ENCODE results near the gene RAF1.
"Not testable (repeated sequence)": the region's sequence is repeated elsewhere in the genome, so short reads cannot be mapped to it uniquely, and the experiment has no call there.

The RAF1 gene

DNA sequence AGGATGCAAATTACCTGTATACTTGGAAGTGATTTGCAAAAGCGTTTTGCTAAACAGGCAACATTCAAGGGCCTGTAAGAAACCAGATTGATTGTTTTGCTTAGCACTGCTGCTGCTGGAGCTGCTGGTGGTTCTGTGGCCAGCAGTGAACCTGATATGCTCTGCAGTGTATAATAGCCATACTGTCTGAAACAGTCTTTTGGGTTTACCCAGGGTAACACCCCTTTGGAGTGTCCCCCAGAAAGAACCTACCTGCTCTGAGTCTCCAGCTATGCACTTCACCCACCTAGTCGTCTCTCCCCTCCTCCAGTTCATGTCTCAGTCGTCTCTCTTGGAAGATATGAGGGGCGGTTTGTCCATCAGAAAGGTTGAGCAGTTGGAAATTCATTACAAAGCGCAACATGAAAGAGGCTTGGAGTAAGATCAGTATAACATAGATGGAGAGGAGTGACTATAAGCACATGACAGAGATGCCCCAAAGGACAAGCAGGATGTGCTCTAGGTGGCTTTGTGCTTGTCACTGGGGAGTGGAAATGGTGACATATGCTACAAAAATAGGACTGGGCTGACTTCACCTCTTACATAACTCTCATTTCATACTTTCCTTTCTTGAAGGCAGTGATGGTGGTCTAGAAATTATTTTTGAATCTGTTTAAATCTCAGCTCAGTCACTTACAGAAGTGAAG is 103.3 kb downstream of the RAF1 start:
- no peak for DNase-seq (ENCODE audit: low read depth in 2 of 2, low spot score in 1 of 2)

DNA sequence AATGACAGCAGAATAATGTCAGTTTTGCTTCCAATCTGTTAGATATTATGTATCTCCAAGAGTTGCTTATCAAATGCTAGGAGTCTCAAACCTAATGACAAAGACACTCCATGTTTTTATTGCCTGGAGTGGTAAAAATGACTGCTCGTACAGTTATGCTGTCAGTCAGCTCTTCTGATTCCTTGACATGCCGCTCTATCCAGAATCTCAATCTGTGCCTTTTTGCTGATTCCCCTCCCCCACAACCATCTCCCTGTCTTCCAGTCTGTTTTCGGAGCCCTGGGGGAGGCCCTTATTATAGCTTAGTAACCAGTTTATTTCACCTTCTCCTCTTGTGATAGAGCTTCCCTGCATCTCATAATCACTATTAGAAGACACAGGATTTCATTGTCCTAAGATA is 104.4 kb downstream of the RAF1 start:
- DNase-seq (ENCODE audit: low read depth in 2 of 2, low spot score in 1 of 2), result no peak

DNA sequence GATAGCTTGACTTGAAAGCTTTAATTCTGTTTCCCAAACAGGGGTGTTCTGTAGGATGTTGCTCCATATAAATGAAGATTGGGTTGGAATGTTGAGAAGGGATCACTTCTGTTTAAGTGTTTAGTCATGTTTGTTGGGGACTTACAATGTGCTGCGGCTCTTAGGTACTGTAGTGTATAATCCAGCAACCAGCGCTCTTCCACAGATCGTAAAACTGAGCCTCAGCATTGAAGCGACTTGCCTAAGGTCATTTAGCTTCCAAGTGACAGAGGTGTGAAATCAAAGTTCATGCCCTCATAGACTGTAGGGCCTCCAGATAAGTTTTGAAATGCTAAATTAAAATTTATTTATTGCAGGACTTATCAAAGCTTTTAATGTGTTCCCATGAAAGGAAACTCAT is 105.2 kb downstream of the RAF1 start:
- no peak for DNase-seq (ENCODE audit: low read depth in 2 of 2, low spot score in 1 of 2)

DNA sequence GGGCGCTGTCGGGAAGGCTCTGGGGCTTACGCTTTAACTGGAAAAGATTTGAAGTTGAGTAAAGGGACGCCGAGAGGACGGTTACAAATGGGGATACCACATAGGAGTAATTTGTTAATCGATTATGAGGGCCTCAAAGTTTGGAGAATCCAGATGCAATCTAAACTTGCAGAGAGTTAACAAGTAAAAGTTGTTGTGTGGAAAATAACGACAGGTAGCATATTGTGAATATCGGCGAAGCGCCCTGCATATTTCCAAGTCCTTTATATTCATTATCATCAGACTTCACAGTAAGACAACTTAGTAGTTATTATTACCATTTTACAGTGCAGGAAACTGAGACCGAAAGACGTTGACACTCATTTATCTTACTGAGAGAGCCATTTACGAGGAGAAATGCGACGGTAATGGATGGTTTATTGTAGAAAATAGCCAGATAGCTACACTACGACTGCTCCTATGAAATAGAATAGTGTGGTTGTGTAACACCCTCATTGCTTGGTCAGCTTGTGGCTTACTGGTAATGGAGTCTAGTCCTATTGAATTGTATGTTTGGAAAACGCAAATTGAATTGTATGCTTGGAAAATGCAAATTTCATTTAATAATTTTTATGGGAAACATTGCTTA is 106.3 kb downstream of the RAF1 start:
- DNase-seq (ENCODE audit: low read depth in 2 of 2, low spot score in 1 of 2), result no peak

DNA sequence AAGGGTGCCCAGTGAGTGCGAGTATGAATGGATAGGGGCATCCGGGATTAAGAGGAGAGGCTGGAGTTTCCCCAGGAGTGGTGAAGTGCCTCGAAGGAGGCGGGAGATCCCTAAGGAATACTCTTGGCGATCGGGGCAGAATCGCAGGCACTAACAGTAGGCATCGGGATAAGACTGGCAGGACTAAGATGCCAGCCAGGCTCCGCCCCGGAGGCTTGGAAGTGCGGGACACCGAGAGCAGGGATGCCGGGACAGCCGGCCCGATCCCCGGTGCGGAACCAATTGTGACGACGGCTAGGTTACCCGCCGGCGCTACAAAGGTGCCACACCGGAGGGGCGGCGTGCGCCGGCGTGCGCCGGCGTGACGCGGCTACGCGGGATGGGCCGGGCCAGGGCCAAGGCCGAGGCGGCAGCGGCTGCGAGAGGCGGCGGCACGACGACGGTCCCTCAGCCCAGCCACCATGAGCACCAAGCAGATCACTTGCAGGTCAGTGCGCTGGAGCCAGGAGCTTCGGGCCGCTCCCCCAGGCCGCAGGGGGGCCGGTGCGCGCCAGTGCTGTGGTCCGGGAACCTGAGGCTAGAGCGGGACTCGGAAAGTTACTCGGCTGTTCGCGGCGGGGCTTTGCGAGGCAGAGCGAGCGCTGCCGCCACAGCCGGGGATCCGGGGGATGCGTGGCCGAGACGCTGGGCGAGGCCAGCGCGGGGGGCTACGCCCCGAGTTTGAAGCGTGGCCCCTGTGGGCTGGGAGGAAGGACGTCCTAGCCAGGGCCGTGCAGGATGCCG is 107.0 kb downstream of the RAF1 start, which contains the start of gene MKRN2:
Gene MKRN2 (plus strand): TSS at position 398 of the 783 bp plus-strand sequence. CDS start 64 bp downstream, at position 462.
- DNase-seq (ENCODE audit: low read depth in 2 of 2, low spot score in 1 of 2), result peak; percentile 71 to 72

DNA sequence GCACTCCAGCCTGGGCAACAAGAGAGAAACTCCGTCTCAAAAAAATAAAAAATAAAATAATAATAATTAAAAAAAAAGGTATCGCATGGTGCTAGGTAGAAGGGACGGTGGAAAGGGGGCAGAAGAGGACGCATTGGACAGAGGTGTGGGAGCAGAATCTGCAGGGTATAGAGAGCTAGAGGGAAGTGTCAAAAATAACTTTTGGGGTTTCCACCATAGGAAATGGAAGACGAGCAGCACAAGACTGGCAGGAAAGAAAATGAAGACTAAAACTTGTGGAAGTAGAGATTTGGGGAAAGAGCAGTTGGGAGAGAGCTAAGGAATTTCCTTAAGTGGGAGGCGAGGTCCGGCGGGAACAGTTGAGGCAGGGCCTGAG is 107.6 kb downstream of the RAF1 start:
- no peak for DNase-seq (ENCODE audit: low read depth in 2 of 2, low spot score in 1 of 2)

DNA sequence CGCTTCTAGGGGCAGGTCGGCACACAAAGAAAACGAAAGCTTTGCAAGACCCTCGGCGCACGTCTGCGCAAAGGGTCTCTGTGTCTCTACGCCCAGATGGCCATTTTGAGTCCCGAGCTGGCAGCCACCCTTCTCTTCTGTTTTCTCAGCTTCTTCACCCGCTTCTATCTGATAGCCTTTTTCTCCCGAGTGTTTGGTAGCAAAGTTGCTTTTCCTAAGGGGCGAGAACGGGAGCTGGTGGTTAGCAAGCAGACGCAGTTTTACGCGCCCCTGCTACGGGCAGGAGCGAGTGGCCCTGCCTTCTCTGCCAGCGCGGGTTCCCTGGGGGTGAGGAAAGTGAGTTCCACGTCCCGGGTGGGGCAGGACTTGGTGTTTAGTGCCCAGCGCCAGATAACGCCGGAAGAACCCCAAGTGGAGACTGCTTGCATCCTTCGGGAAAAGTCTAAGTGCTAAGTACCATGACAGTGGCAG is 110.0 kb downstream of the RAF1 start:
- DNase-seq (ENCODE audit: low read depth in 2 of 2, low spot score in 1 of 2), result no peak

DNA sequence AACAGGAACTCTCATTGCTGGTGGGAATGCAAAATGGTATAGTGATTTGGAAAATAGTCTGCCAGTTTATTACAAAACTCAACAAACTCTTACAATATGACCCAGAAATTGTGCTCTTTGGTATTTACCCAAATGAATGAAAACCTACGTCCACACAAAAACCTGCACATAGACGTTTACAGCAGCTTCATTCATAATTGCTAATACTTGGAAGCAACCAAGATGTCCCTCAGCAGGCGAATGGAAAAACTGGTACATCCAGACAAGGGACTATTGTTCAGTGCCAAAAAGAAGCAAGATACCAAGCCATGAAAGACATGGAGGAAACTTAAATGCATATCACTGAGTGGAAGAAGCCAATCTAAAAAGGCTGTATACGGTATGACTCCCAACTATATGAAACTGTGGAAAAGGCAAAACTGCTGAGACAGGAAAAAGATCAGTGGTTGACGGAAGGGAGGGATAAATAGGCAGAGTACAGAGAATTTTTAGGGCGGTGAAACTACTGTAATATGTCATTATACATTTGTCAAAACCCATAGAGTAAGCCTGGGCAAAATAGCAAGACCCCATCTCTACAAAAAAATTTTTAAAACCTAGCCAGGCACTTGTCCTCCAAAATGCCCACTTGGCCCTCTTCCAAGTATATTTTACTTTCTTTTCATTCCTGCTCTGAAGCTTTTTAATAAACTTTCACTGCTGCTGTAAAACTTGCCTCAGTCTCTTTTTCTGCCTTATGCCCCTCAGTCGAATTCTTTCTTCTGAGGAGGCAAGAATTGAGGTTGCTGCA is 113.8 kb downstream of the RAF1 start:
- DNase-seq (ENCODE audit: low read depth in 2 of 2, low spot score in 1 of 2), result no peak

DNA sequence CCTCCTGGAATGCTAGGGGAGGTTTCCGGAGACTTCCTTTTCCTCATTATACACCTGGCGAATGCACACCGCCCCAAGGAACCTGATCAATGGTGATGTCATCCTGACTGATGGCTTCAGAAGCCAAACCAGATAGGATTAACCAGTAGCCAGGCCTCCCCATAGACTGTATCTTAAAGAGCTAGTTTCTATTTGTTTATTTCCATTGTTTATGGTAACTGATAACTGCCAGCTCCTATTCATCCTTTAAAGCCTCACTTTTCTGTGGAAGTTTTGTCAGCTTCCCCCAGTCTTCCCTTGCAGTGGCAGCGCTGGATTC is 118.5 kb downstream of the RAF1 start, which contains the start of gene MKRN2OS:
Gene MKRN2OS (minus strand): TSS at position 27 of the 319 bp plus-strand sequence. CDS start 35 bp downstream, outside the sequence.
- DNase-seq (ENCODE audit: low read depth in 2 of 2, low spot score in 1 of 2), result no peak

DNA sequence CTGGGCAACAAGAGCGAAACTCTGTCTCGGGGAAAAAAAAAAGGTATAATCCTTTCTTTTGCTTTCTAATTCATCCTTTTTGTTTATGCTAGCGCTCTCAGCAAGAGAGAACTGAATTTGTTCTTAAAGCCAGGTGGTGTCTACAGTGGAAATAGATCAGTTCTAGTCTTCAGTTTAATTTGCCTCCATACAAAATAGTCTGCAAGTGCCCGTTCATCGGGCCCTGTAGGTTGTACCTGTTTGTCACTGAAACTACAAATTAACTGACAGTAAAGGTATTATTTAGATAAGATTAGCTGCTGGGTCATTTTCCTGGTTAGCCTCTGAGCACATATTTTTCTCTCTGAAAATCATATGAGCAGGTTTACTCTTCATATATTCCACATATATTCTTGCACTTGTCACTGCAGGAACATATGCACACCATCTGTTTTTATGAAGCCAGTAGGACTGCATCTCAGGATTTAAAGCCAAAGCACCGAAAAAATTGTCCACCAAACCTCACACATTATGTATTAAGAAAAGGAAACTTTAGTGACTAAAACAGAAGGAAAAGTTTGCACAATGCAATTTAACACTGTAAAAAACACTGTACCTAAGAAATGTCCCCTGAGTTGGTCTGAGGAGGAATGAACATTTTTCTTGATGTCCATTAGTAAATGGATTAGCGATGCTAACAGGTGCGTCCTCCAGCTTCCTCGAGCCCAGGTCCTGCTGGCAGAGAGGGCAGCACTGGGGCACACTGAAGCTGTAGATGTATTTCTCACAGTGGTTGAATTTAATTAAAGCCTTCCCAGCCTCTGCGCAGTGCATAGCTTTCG is 119.1 kb downstream of the RAF1 start:
- DNase-seq (ENCODE audit: low read depth in 2 of 2, low spot score in 1 of 2), result no peak

DNA sequence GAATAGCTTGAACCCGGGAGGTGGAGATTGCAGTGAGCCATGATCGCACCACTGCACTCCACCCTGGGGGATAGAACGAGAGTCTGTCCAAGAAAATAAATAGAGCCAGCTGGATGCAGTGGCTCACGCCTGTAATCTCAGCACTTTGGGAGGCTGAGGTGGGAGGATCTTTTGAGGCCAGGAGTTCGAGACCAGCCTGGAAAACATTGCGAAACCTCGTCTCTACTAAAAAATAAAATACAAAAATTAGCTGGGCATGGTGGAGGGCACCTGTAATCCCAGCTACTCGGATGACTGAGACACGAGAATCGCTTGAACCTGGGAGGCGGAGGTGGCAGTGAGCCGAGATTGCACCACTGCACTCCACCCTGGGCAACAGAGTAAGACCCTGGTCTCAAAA is 120.4 kb downstream of the RAF1 start:
- DNase-seq (ENCODE audit: low read depth in 2 of 2, low spot score in 1 of 2), result not testable (repeated sequence)

DNA sequence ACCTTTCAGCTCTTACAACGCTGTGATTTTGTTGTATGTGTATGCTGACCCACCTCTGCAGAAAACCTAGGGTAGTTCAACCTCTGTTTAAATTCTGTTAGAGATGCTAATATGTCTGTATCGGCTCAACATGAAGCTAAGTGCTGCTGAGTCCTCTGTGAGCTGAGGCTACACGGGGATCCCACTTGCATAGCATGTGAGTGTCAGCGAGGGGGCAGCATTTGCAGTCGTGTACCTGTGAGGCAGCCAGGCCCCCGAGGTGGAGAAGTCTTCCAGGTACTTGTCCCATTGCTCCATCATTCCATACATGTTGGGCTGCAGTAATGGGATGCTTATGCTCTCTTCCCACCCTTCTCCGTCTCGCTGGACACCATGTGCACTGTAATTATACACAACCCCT is 122.3 kb downstream of the RAF1 start:
- no peak for DNase-seq (ENCODE audit: low read depth in 2 of 2, low spot score in 1 of 2)

DNA sequence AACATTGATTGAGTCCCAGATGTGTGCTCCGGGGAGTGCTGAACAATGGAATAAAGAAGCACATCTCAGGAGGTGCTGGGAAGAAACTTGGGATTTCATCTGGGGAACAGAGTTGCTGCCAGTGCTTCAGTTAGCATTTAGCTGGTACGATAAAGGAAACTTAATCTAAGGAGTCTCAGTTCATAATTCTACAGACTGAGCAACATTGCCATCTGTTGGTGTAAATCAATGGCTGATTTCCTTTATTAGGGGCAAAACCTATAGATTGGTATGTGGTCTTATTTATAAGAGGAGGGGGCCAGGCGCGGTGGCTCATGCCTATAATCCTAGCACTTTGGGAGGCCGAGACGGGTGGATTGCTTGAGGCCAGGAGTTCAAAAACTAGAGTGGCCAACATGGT is 127.5 kb downstream of the RAF1 start:
- no peak for DNase-seq (ENCODE audit: low read depth in 2 of 2, low spot score in 1 of 2)
